VCaP (cell line): ENCODE data around the gene CES4A.

Experiments used
- H3K27ac ChIP-seq: fragments of 450-650 bp; 2 replicates; pipeline ENCODE4 v1.5.1; 2017
- CTCF ChIP-seq: fragments of 450-650 bp; conservative IDR thresholded peaks from 2 replicates; pipeline ENCODE4 v1.5.1; 2017; ENCODE audit warnings: mild to moderate bottlenecking, moderate library complexity

Gene CES4A

GRCh38 chr16:67026570-67026969, 38.2 kb downstream of the CES4A start:
- no peak for TF ChIP-seq CTCF
- no peak overlapping the region for H3K27ac ChIP-seq

GRCh38 chr16:67027046-67027445, 38.7 kb downstream of the CES4A start:
- no peak for TF ChIP-seq CTCF
- no peak overlapping the region for H3K27ac ChIP-seq

GRCh38 chr16:67028167-67028695, 39.8 kb downstream of the CES4A start:
- no peak for TF ChIP-seq CTCF
- H3K27ac ChIP-seq = peak overlapping the region; percentile 87

- no peak for TF ChIP-seq CTCF
- peak within 1 kb of the TSS; percentile 87 for H3K27ac ChIP-seq
Measured at GRCh38 chr16:67028696-67029253, 40.4 kb downstream of the CES4A start, which contains the start of gene CBFB. Gene CBFB (plus strand): TSS chr16:67029149. CDS start chr16:67029408, 259 bp downstream.

- H3K27ac ChIP-seq = peak overlapping the region; percentile 87
Measured at GRCh38 chr16:67029254-67030096, 41.1 kb downstream of the CES4A start.

GRCh38 chr16:67030221-67030962, 42.0 kb downstream of the CES4A start:
- no peak for TF ChIP-seq CTCF
- peak overlapping the region; percentile 87 for H3K27ac ChIP-seq

More at GRCh38 chr16:67029254-67030096, 41.1 kb downstream of the CES4A start:
- TF ChIP-seq CTCF = no peak

- H3K27ac ChIP-seq = no peak overlapping the region
- TF ChIP-seq CTCF = no peak
Measured at GRCh38 chr16:67034487-67034886, 46.1 kb downstream of the CES4A start.
